Endometrial microvascular endothelial cells (primary cell): Measurements from ENCODE around the gene KIF26B. TPM values are rescaled to one million over a fixed set of nuclear protein-coding genes. Genes with fewer than 3 reads are reported as not detected.
"Not testable (repeated sequence)": the region's sequence is repeated elsewhere in the genome, so short reads cannot be mapped to it uniquely, and the experiment has no call there.

ENCODE experiments used
- in situ Hi-C: cut with HindIII; loops from 2 replicates; pipeline ENCODE4 v1.10.0; 2017; ENCODE audit warnings: low sequenced_read_pairs, low pct_unique_long_range_greater_than_20kb; ENCODE audit errors: inconsistent ontology term
- total RNA-seq: library from RNA; depleted of rRNA; stranded (reverse); fragments of >200 nt; gene quantifications from one replicate; pipeline ENCODE4 v1.2.3, GENCODE V29; 2015; ENCODE audit errors: inconsistent ontology term

The KIF26B gene
- total RNA-seq, 1 donor from 2014 or later = not detected

GRCh38 chr1:245652116-245652515 is 497.3 kb downstream of the KIF26B start:
- in situ Hi-C loops = no loop called here

GRCh38 chr1:245652660-245653427 is 498.1 kb downstream of the KIF26B start:
- in situ Hi-C loops = no loop called here

- in situ Hi-C loops = no loop called here
Observed at GRCh38 chr1:245654460-245655050, 499.8 kb downstream of the KIF26B start.

GRCh38 chr1:245656189-245656717 is 501.5 kb downstream of the KIF26B start:
- in situ Hi-C loops = no loop called here

- in situ Hi-C loops = no loop called here
Observed at GRCh38 chr1:245657371-245657770, 502.6 kb downstream of the KIF26B start.

GRCh38 chr1:245663373-245663772 is 508.6 kb downstream of the KIF26B start:
- in situ Hi-C loops = no loop called here

- in situ Hi-C loops = no loop called here
Observed at GRCh38 chr1:245663841-245664240, 509.1 kb downstream of the KIF26B start.

GRCh38 chr1:245666412-245666811 is 511.6 kb downstream of the KIF26B start:
- in situ Hi-C loops = no loop called here

GRCh38 chr1:245671349-245671748 is 516.6 kb downstream of the KIF26B start:
- in situ Hi-C loops = no loop called here

GRCh38 chr1:245671966-245672767 is 517.4 kb downstream of the KIF26B start:
- in situ Hi-C loops = no loop called here

- in situ Hi-C loops = not testable (repeated sequence)
Observed at GRCh38 chr1:245672836-245673656, 518.3 kb downstream of the KIF26B start.

- in situ Hi-C loops = no loop called here
Observed at GRCh38 chr1:245673881-245674414, 519.2 kb downstream of the KIF26B start.

GRCh38 chr1:245677461-245678240 is 522.9 kb downstream of the KIF26B start:
- in situ Hi-C loops = no loop called here

- in situ Hi-C loops = no loop called here
Observed at GRCh38 chr1:245678860-245679411, 524.2 kb downstream of the KIF26B start.

- in situ Hi-C loops = no loop called here
Observed at GRCh38 chr1:245679821-245680780, 525.3 kb downstream of the KIF26B start.
